ENCODE measurements around the gene MCMBP.
"Not testable (repeated sequence)": the region's sequence is repeated elsewhere in the genome, so short reads cannot be mapped to it uniquely, and the experiment has no call there.

The MCMBP gene, protein sequence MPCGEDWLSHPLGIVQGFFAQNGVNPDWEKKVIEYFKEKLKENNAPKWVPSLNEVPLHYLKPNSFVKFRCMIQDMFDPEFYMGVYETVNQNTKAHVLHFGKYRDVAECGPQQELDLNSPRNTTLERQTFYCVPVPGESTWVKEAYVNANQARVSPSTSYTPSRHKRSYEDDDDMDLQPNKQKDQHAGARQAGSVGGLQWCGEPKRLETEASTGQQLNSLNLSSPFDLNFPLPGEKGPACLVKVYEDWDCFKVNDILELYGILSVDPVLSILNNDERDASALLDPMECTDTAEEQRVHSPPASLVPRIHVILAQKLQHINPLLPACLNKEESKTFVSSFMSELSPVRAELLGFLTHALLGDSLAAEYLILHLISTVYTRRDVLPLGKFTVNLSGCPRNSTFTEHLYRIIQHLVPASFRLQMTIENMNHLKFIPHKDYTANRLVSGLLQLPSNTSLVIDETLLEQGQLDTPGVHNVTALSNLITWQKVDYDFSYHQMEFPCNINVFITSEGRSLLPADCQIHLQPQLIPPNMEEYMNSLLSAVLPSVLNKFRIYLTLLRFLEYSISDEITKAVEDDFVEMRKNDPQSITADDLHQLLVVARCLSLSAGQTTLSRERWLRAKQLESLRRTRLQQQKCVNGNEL

DNA sequence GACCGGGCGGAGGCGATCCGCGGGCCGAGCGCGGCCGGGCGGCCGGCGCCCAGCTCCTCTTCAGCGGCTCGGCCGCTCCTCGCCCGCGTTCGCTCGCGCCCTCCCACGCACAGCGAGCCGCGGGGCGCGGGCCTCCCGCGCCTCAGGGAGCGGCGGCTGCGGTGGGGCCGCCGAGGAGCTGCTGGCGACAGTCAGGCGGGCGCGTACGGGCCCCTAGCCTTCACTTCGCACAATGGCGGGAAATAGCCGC, at the start of gene MCMBP:
Gene MCMBP (minus strand): TSS at position 234 of the 250 bp plus-strand sequence. CDS start 259 bp downstream, outside the sequence.
- no peak for DNase-seq

DNA sequence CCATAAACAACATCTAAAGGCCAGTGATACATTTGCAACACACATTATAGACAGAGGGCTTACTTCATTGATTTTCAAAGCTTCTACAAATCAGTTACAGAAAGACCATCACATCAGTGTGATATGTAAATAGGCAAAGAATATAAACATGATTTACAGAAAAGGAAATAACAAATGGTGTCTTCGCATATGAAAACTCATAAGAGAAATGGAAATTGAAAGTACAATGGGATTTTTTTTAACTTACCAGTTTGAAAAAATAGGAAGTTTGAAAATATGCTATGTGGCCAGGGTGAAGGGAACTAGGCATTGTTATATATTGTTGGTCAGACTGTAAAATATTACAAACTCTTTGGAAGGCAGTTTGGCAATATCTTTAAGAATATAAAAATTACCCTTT, 47.2 kb upstream of the MCMBP start:
- DNase-seq: no peak

DNA sequence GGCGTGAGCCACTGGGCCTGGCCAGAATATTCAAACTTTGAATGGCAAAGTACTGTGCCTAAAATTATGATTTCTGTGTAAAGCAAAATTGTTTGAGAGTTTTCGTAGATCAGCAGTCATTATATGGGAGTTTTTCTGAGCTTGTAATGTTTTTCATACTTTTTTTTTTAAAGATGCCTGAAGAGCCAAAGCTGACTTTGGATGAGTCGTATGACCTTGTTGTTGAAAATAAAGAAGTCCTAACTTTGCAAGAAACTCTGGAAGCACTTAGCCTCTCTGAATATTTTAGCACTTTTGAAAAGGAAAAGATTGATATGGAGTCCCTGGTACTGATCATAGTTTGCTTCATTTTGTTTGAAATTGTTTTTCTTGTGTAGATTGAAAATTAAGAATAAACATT, 46.6 kb upstream of the MCMBP start:
- no peak for DNase-seq

DNA sequence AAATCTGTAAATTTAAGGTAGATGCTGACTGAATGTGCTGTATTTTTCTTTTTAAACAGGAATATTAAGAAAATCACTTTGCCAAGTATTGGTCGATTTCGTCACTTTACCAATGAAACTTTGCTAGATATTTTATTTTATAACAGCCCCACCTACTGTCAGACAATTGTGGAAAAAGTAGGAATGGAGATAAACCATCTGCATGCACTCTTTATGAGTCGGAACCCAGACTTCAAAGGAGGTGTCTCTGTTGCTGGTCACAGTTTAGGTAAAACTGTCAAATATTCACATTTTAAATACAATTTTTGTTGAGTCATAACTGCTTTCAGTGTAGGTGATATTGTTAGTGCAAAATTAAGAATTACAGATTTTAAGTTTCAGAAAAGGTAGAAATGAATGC, 45.1 kb upstream of the MCMBP start:
- DNase-seq: no peak

DNA sequence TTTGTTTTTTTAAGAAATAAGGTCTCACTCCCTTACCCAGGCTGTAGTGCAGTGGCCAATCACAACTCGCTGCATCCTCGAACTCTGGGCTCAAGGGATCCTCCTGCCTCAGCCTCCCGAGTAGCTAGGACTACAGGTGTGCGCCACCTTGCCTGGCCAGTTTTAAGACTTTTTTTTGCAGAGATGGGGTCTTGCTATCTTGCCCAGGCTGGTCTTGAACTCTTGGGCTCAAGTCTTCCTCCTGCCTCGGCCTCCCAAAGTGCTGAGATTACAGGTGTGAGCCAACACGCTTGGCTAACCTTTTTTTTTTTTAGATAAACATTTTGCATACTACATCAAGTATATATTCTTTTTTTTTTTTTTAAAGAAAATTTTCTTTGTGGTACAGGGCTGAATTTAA, 38.0 kb upstream of the MCMBP start:
- no peak for DNase-seq

DNA sequence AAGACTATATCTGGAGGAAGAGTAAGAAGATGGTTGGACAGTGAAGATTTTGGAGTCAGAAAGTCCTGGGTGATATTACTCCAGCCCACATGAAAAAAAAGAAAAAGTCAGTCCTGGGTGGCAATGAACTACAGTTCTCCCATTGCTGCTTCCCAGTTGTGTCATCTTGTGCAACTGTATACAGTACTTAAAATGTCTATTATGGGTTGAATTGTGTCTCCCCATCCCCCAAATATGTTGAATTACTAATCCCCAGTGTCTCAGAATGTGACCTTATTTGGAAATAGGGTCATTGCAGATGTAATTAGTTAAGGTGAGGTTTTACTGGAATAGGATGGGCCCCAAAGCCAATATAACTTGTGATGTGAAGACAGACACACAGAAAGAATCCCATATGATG, 35.5 kb upstream of the MCMBP start:
- no peak for DNase-seq

DNA sequence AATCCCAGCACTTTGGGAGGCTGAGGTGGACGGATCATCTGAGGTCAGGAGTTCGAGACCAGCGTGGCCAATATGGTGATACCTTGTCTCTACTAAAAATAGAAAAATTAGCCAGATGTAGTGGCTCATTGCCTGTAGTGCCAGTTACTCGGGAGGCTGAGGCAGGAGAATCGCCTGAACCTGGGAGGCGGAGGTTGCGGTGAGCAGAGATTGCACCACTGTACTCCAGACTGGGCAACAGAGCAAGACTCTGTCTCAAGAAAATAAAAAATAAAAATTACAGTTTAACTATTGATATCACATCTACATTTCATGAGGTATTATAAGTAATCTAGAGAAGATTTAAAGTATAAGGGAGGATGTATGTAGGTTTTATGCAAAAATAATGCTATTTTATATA, 35.1 kb upstream of the MCMBP start:
- not testable (repeated sequence) for DNase-seq

DNA sequence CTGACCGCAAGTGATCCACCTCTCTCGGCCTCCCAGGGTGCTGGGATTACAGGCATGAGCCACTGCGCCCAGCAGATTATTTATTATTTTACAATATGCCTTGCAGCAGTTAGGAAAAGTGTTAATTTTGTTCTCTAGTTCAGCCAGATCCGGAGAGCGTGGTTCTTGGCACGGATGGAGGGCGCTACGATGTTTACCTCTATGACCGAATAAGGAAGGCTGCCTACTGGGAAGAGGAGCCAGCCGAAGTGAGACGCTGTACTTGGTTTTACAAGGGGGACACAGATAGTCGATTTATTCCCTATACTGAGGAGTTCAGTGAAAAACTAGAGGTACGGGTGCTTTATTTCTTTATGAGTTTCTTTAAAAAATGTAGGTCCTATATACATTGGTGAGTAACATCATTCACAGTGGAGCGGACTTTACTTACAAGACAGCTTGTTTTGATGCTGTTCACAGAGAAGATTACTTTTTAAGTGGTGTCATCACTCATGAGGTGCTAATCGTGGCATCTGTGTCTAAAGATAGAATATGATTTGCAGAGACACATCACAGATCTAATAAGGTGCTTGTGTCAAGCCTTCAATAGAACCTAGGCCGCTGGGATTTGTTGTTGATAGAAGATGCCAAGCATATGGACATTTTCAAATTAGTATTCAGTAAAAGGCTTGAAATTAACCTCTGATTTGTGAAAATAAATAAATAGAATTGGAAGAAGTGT, 31.5 kb upstream of the MCMBP start:
- DNase-seq: no peak

DNA sequence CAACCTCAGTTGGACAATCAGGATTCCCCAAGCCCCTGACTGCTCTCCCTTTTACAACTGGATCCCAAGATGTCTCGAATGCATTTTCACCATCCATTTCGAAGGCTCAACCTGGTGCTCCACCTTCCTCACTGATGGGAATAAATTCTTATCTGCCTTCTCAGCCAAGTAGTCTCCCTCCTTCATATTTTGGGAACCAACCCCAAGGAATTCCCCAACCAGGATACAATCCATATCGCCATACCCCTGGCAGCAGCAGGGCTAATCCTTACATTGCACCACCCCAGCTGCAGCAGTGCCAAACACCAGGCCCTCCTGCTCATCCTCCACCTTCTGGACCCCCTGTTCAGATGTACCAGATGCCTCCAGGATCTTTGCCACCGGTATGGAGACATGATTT, 25.9 kb upstream of the MCMBP start:
- DNase-seq: no peak

DNA sequence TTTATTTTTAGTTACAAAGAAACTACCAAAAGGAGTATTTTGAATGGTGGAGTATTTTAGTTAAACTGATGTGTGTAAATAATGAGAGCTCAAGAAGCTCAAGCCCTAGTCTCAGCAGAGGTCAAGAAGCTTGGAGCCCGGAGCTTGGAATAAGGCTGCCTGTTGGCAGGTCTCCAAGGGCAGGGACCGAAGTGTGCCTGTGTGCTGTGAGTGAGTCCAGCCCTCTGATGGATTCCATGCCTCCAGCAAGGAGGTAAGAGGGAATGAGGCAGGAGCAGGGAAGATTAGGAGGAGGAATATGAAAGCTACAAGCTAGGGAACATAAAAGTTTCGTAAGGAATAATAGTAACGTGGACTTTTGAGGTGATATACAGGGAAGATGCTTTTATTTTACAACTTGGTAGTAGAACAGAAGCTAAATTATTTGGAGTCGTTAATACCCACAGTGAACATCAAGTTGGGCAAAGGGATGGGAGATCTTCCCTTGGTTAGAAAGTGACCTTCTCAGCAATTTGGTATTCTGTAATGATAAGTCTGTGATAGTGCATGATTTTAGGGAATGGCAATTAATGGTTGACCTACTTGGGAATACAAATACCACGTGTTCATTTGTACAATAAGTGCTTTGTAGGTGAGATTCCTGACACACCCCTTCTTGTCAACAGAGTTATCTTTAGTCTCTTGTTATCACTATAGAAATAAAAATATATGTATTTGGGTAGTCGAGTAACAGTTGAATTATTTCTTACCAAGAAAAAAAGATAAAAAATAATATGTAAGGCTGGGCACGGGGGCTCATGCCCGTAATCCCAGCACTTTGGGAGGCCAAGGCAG, 24.5 kb upstream of the MCMBP start:
- no peak for DNase-seq

DNA sequence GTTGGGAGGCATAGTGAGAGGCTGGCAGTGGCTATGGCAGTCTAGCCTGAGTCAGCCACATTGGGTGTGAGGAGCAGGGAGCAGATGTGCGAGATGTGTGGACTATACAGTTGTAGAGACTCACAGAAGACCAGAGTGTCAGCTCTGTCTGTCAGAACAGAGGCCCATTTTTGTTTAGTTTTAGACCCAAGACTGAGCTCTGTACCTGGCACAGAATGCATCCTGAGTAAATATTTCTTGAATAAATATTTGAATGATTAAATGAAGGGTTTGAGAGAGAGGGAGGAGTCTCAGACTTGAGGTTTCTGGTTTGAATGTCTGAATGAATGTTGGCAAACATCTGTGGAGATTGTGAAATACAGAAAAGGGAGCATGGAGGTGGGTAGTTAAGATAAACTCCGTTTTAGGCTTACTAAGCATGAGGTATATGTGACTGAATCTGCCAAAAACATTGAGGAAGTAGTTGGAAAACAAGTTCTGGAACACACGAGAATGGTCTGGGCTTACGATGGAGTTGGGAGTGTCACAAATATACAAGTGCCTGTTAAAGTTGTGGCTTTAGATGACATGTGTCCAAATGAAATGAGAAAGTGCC, 23.5 kb upstream of the MCMBP start:
- DNase-seq: no peak

DNA sequence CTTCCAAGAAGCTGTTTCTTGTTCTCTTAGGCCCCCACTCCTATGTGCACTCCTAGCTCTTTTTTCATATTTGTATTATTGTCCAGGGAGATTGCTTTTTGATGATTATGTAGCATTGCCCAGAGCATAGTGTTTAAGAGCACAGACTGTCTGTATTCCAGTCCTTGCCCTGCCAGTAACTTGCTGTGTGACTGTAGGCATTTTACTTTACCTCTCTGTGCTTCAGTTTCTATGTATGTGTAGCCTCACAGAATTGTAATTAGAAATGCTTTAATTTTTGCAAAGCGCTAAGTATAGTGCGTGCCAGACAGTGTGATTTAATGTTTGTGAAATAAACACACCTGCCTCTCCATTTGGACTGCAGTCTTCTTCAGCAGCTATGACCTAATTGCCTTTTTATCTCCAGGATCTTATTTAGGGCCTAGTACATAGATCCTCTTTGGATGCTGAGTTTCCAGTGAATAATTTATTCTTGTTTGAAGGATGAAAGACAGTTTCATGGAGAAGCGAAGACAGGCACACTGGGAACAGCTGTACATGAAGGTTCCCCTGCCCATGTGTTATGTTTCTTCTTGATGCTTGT, 21.3 kb upstream of the MCMBP start:
- DNase-seq: no peak

DNA sequence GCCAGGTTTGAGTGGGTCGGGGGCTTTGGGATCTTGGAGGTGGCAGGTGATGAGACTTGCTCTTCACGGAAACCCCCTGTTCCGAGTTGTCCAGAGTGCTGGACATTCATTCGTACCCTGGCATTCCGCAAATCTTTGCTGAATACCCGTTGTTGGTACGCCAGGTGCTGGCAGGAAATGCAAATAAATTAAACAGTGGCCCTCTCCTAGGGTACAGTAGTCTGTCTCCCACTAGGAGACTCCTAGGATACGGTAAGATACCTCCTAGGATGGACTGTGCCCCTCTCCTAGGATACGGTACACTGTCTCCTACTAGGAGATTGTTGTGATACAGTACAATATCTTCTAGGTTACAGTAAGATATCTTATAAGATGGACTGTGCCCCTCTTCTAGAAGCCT, 20.4 kb upstream of the MCMBP start:
- DNase-seq: no peak

DNA sequence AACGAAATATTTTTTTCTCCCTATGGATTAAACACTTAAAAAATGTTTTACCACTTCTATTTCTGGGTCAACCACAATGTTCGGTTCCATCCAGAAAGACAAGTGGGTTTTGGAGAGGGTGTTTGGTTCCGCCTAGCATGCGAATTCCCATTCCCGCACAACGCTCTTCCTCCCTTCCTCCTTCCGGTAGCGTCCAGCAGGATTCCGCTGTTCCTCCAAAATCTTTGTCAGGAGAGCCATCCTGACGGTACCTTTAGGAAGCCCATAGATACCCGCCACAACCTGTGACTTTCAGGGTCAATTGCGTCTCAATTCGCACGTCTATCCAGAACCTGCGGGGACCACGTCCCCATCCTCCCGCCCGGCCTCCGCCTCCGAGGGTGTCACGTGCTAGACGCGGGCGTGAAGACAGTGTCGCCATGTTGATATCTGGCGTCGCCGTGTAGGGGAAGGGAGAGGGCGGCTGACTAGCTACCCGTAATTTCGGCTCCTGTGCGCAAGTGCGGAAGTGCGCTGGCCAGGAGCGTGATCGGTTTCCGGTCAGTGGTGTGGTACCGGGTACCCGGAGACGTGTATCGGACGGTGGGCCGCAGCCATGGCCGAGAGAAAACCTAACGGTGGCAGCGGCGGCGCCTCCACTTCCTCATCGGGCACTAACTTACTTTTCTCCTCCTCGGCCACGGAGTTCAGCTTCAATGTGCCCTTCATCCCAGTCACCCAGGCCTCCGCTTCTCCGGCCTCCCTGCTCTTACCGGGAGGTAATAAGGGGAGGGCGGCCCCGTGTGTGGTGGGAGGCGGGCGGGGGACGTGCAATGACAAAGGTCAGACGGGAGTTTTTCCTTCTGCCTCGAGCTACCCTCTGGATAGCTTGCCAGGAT, 19.8 kb upstream of the MCMBP start, which contains the start of gene SEC23IP:
Gene SEC23IP (plus strand): TSS at position 543 of the 878 bp plus-strand sequence. CDS start 53 bp downstream, at position 596.
- peak; percentile 91 for DNase-seq

DNA sequence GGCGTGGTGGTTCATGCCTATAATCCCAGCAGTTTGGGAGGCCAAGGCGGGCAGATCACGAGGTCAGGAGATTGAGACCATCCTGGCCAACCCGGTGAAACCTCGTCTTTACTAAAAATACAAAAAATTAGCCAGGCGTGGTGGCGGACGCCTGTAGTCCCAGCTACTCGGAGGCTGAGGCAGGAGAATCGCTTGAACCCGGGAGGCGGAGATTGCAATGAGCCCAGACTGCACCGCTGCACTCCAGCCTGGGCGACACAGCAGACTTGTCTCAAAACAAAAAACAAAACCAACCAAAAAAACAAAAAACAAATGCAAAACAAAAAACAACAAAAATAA, 19.2 kb upstream of the MCMBP start:
- not testable (repeated sequence) for DNase-seq

DNA sequence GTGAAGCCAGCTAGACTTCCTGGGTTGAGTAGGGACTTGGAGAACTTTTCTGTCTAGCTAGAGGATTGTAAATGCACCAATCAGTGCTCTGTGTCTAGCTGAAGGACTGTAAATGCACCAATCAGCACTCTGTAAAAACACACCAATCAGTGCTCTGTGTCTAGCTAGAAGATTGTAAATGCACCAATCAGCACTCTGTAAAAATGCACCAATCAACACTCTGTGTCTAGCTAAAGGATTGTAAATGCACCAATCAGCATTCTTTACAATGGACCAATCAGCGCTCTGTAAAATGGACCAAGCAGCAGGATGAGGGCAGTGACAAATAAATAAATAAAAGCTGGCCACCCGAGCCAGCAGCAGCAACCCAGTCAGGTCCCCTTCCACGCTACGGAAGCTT, 17.7 kb upstream of the MCMBP start:
- not testable (repeated sequence) for DNase-seq

DNA sequence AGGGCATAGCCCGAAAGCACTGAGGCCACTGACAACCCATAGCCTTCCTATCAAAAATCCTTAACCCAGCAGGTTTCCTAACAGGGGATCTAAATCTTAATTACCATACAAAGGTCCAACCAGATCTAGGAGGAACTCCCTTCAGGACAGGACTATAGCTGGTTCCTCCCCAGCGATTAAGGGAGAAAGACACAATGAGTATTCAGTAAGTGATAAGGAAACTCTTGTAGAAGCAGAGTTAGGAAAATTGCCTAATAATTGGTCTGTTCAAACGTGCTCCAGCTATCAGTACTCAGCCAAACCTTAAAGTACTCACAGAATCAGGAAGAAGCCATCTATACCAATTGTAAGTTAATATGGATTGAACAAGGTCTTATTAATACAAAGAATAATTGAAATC, 16.6 kb upstream of the MCMBP start:
- DNase-seq: not testable (repeated sequence)

DNA sequence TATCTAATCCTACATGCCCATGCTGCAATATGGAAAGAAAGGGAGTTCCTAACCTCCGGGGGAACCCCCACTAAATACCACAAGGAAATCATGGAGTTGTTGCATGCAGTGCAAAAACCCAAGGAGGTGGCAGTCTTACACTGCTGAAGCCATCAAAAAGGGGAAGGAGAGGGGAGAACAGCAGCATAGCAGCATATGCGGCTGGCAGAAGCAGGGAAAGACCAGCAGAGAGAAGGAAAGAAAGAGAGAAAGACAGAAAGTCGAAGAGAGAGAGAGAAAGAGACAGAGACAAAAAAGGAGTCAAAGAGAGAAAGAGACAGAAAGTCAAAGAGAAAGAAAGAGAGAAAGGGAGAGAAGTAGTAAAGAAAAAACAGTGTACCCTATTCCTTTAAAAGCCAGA, 16.1 kb upstream of the MCMBP start:
- DNase-seq: not testable (repeated sequence)

DNA sequence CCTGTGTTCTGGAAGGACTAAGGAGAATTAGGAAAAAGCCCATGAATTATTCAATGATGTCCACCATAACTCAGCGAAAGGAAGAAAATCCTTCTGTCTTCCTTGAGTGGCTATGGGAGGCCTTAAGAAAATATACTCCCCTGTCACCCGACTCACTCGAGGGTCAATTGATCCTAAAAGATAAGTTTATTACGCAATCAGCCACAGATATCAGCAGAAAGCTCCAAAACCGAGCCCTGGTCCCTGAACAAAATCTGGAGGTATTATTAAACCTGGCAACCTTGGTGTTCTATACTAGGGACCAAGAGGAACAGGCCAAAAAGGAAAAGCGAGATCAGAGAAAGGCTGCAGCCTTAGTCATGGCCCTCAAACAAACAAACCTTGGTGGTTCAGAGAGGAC, 13.4 kb upstream of the MCMBP start:
- DNase-seq: not testable (repeated sequence)

DNA sequence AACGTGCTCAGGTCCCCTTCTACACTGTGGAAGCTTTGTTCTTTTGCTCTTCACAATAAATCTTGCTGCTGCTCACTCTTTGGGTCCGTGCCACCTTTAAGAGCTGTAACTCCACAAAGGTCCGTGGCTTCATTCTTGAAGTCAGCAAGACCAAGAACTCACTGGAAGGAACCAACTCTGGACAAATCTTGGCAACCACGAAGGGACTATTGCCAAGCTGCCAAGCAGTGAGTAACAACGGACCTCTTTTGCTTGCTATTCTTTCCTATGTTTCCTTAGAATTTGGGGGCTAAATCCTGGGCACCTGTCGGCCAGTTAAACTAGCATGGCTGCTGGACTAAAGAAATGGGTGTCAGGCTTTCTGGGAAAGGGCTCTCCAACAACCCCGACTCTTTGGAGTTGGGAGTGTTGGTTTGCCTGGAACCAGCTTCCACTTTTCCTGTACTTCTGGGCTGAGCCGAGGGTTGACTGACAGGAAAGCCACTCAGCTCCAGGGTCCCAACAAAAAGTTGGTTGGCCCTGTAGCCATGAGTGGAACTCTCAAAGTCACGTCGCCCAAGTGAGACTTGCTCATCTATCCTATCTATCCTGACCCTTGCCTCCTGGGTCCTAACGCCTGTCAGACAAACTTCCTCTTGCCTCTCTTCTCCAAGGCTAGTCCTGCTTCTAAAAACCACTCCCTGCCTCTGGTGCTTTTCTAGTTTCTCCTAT, 11.4 kb upstream of the MCMBP start:
- DNase-seq: not testable (repeated sequence)

DNA sequence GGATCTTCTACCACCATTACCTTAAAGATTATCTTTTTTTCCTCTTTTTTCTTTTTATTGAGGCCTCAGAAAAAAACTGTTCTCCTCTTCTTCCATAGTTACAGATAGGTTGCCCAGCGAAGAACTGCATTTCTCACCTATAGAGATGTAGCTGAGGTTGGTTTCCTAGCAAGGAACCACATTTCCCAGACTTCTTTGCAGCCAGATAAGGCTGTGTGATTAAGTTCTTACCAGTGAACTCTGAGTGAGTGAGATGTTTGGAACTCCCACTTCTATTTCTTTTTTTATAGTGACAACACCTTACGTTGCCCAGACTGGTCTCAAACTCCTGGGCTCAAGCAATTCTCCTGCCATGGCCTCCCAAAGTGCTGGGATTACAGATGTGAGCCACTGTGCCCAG, 5.9 kb upstream of the MCMBP start:
- DNase-seq: no peak
